Upper lobe of left lung (tissue), 4 donors: ENCODE results near the gene SCUBE2.

ENCODE experiments used
- CTCF ChIP-seq, 6 experiments: fragments of 450-650 bp in 4 of 6; fragments of 200-600 bp in 2 of 6; sonication (generic) in 2 of 6; IDR thresholded peaks; one replicate each; pipeline ENCODE4 v1.5.1; 2016 to 2019; ENCODE audit warnings: antibody characterized with exemption in 6 of 6
- POLR2A ChIP-seq, 4 donors: fragments of 450-650 bp; IDR thresholded peaks; one replicate each; pipeline ENCODE4 v1.5.1; 2016 to 2017; ENCODE audit warnings: antibody characterized with exemption in 4 of 4, mild to moderate bottlenecking in 2 of 4

- TF ChIP-seq CTCF (IDR thresholded peaks at IDR 0.05) (no peak), POLR2A (IDR thresholded peaks at IDR 0.05) (no peak)
Measured at GRCh38 chr11:8985462-8985861, 105.9 kb downstream of the SCUBE2 start.
